IMR-90 (cell line): ENCODE measurements around the gene FNDC3B. TPM values are rescaled to one million over a fixed set of nuclear protein-coding genes. Genes with fewer than 3 reads are reported as not detected.

ENCODE experiments used
- ATAC-seq: fragments of 200-7000 bp; cut with Tn5 transposase; 2 replicates; pipeline ENCODE4 v1.9.1; 2020; ENCODE audit warnings: low read depth, mild to moderate bottlenecking, moderate library complexity
- BruUV-seq: library from RNA; stranded (reverse); fragments of 400-500 nt; replicated peaks from 2 replicates; lab custom pipeline; 2021; lab: Mats Ljungman, UMichigan
- CTCF ChIA-PET: fragments of 300-600 bp; formaldehyde crosslinking; extraction: SDS; loops from one replicate; lab custom pipeline; 2021; ENCODE audit warnings: antibody characterized with exemption; lab: Yijun Ruan, JAX
- POLR2A ChIA-PET: fragments of 300-600 bp; sonication (Branson Sonifier 250); formaldehyde crosslinking; loops from one replicate; lab custom pipeline; 2022; ENCODE audit warnings: antibody characterized with exemption; ENCODE audit not compliant: unreplicated experiment; lab: Charles Lee
- DNase-seq: peaks from one replicate; pipeline ENCODE4 v3.0.0; 2013
- H2AFZ ChIP-seq: replicated peaks from 2 replicates; pipeline ENCODE3; 2013; ENCODE audit warnings: low read length, mild to moderate bottlenecking; ENCODE audit not compliant: poor library complexity
- H2AK5ac ChIP-seq: 2 replicates; pipeline ENCODE4 v1.6.1; 2013; ENCODE audit warnings: low read depth, low read length, inconsistent platforms
- H2AK9ac ChIP-seq: replicated peaks from 2 replicates; pipeline ENCODE3; 2013; ENCODE audit warnings: mild to moderate bottlenecking, low read depth, low read length, moderate library complexity; ENCODE audit not compliant: poor library complexity
- H2BK120ac ChIP-seq: 2 replicates; pipeline ENCODE4 v1.6.1; 2013; ENCODE audit warnings: low read depth, low read length, inconsistent platforms
- H2BK15ac ChIP-seq: 3 replicates; pipeline ENCODE4 v1.6.1; 2013; ENCODE audit warnings: low read depth, low read length, inconsistent platforms
- H2BK20ac ChIP-seq: 2 replicates; pipeline ENCODE4 v1.6.1; 2013; ENCODE audit warnings: low read depth, mild to moderate bottlenecking, inconsistent platforms, low read length, moderate library complexity
- H2BK5ac ChIP-seq: 2 replicates; pipeline ENCODE4 v1.6.1; 2013; ENCODE audit warnings: mild to moderate bottlenecking, low read depth, low read length, inconsistent platforms; ENCODE audit not compliant: poor library complexity, severe bottlenecking
- H3K14ac ChIP-seq: replicated peaks from 2 replicates; pipeline ENCODE4 v1.6.1; 2013; ENCODE audit warnings: low read depth, low read length, inconsistent platforms
- H3K18ac ChIP-seq: 2 replicates; pipeline ENCODE4 v1.6.1; 2013; ENCODE audit warnings: low read depth, low read length, control low read depth
- H3K23ac ChIP-seq: 2 replicates; pipeline ENCODE4 v1.6.1; 2013; ENCODE audit warnings: low read depth, low read length, inconsistent platforms
- H3K27ac ChIP-seq: 2 replicates; pipeline ENCODE4 v1.5.1; 2013; ENCODE audit warnings: mild to moderate bottlenecking, control low read depth, low read length; ENCODE audit not compliant: insufficient read depth
- H3K27me3 ChIP-seq: 2 replicates; pipeline ENCODE4 v1.6.1; 2013; ENCODE audit warnings: low read length; ENCODE audit not compliant: control insufficient read depth, insufficient read depth
- H3K36me3 ChIP-seq: 2 replicates; pipeline ENCODE4 v1.6.1; 2013; ENCODE audit warnings: low read length, mixed read lengths; ENCODE audit not compliant: control insufficient read depth, insufficient read depth
- H3K4ac ChIP-seq: 2 replicates; pipeline ENCODE4 v1.6.1; 2013; ENCODE audit warnings: low read depth, low read length, inconsistent platforms
- H3K4me1 ChIP-seq: 2 replicates; pipeline ENCODE4 v1.6.1; 2013; ENCODE audit warnings: low read length, mixed read lengths; ENCODE audit not compliant: control insufficient read depth, insufficient read depth
- H3K4me2 ChIP-seq: 2 replicates; pipeline ENCODE4 v1.6.1; 2013; ENCODE audit warnings: low read depth, mild to moderate bottlenecking, control low read depth, low read length, moderate library complexity
- H3K4me3 ChIP-seq: 2 replicates; pipeline ENCODE4 v1.5.1; 2013; ENCODE audit warnings: low read depth, mild to moderate bottlenecking, control low read depth, low read length, moderate library complexity; ENCODE audit not compliant: insufficient read depth
- H3K56ac ChIP-seq: 2 replicates; pipeline ENCODE4 v1.6.1; 2013; ENCODE audit warnings: low read length, inconsistent platforms; ENCODE audit not compliant: insufficient read depth; ENCODE audit errors: extremely low read depth
- H3K79me1 ChIP-seq, 2 experiments: 2 replicates each; pipeline ENCODE4 v1.6.1; 2013; ENCODE audit warnings: low read length in 2 of 2, inconsistent platforms in 1 of 2, low read depth in 1 of 2
- H3K9ac ChIP-seq: 2 replicates; pipeline ENCODE4 v1.6.1; 2013; ENCODE audit warnings: low read depth, low read length, control low read depth
- H3K9me1 ChIP-seq: 2 replicates; pipeline ENCODE4 v1.6.1; 2013; ENCODE audit warnings: low read length, inconsistent platforms; ENCODE audit not compliant: insufficient read depth
- H3K9me3 ChIP-seq: 2 replicates; pipeline ENCODE4 v1.6.1; 2013; ENCODE audit warnings: low read length; ENCODE audit not compliant: control insufficient read depth, insufficient read depth
- H4K20me1 ChIP-seq: 2 replicates; pipeline ENCODE4 v1.6.1; 2013; ENCODE audit warnings: low read length, inconsistent platforms; ENCODE audit not compliant: insufficient read depth
- H4K5ac ChIP-seq: 2 replicates; pipeline ENCODE4 v1.6.1; 2013; ENCODE audit warnings: mild to moderate bottlenecking, low read depth, low read length, control low read depth
- H4K8ac ChIP-seq, 2 experiments: 2 replicates each; pipeline ENCODE4 v1.6.1; 2013; ENCODE audit warnings: low read depth in 2 of 2, low read length in 2 of 2, control low read depth in 1 of 2, inconsistent platforms in 1 of 2
- H4K91ac ChIP-seq: 2 replicates; pipeline ENCODE4 v1.6.1; 2013; ENCODE audit warnings: low read depth, low read length, inconsistent platforms; ENCODE audit not compliant: insufficient read depth
- FOS ChIP-seq: fragments of 150-350 bp; IDR thresholded peaks from 2 replicates; pipeline ENCODE4 v1.6.1; 2016; ENCODE audit warnings: low read depth, low read length
- MXI1 ChIP-seq: IDR thresholded peaks from 2 replicates; pipeline ENCODE4 v1.6.1; 2012; ENCODE audit warnings: low read depth, mild to moderate bottlenecking, low read length, moderate library complexity, borderline replicate concordance
- WGBS, 2 experiments: methylation state at CpG; one replicate each; pipeline versions ENCODE4 v1.1.5 to v1.1.7; 2013; ENCODE audit warnings: missing lambda C conversion rate in 2 of 2; ENCODE audit not compliant: insufficient read length in 1 of 2; ENCODE audit errors: extremely low coverage in 2 of 2; 5-methylcytosine and 5-hydroxymethylcytosine counted together
- dilution Hi-C: fragments of 300-500 bp; cut with HindIII; formaldehyde crosslinking; loops from one replicate; pipeline ENCODE4 v1.14.3; 2018; ENCODE audit warnings: low sequenced_read_pairs; ENCODE audit not compliant: unreplicated experiment
- in situ Hi-C: fragments of 300-500 bp; cut with MboI; formaldehyde crosslinking; loops from 3 replicates; pipeline ENCODE4 v1.14.3; 2019; ENCODE audit warnings: low sequenced_read_pairs, inconsistent platforms, mixed read lengths
- intact Hi-C: fragments of 100-400 bp; cut with micrococcal nuclease; formaldehyde crosslinking; loops from 2 replicates; pipeline ENCODE4 v1.10.0; 2022
- polyA plus RNA-seq, 3 experiments: library from polyadenylated mRNA; depleted of rRNA; stranded (reverse); fragments of >200 nt; gene quantifications; 2 replicates each; pipeline ENCODE4 v1.2.3, GENCODE V29; 2012; ENCODE audit warnings: low replicate concordance in 1 of 3
- total RNA-seq: library from RNA; depleted of rRNA; stranded (reverse); fragments of >200 nt; gene quantifications from 2 replicates; pipeline ENCODE4 v1.2.3, GENCODE V29; 2012

FNDC3B gene
- total and polyA plus RNA-seq, 2 of the 4 experiments (the other 2 are of a cell fraction), result 23.9 to 150 TPM

- peaks cover 28% of the 10 kb centered on the region for H3K9me1 ChIP-seq
- no peak overlapping the region for H2AFZ ChIP-seq
- TF ChIP-seq FOS, result peak; percentile 36; the same call in 1 of the 2 replicates
- no peak for TF ChIP-seq MXI1
- H3K27me3 ChIP-seq, result no peaks in the 10 kb centered on the region
- H3K4me3 ChIP-seq, result no peak overlapping the region
- intact Hi-C loops (no loop called here), dilution Hi-C loops (no loop called here), in situ Hi-C loops (no loop called here)
- H3K56ac ChIP-seq, result no peak overlapping the region
- no peak overlapping the region for H2BK20ac ChIP-seq
- H3K4me1 ChIP-seq, result peaks cover 13% of the 10 kb centered on the region
- peaks cover 10 to 63% of the 10 kb centered on the region in 2 experiments; a peak in 3 of 4 replicates for H3K79me1 ChIP-seq
- ChIA-PET CTCF (interaction anchor here (0.9 kb wide), 1 partner anchor 666 kb away, joined by 3 read pairs; no protein-coding TSS in a partner anchor), POLR2A (no interaction called here)
- no peak overlapping the region for H3K4ac ChIP-seq
- 72% methylated on average over 3 of the region's 5 CpGs; no CpG with 5 or more reads in 1 of the 2 experiments for WGBS, 2 experiments
- H3K23ac ChIP-seq, result no peak overlapping the region
- no peak overlapping the region for H2BK120ac ChIP-seq
- H4K8ac ChIP-seq, result 0 out of 4 replicates have a peak overlapping the region, but pooled peaks of 1 of the 2 experiments have one; percentile 5
- no peak overlapping the region for H3K18ac ChIP-seq
- peak overlapping the region; percentile 60 for H2AK9ac ChIP-seq
- BruUV-seq, result no TSS peak
- peak overlapping the region; percentile 53 for H2BK5ac ChIP-seq
- H3K14ac ChIP-seq, result peak overlapping the region; percentile 57; the same call in 1 of the 2 replicates
- H4K91ac ChIP-seq, result no peak overlapping the region
- peaks cover 31% of the 10 kb centered on the region for H3K36me3 ChIP-seq
- no peak overlapping the region for H4K5ac ChIP-seq
- H4K20me1 ChIP-seq, result peaks cover 19% of the 10 kb centered on the region; the same call in 1 of the 2 replicates
- H3K9ac ChIP-seq, result no peak overlapping the region
- H2AK5ac ChIP-seq, result no peak overlapping the region
- ATAC-seq (peak; percentile 74), DNase-seq (peak; percentile 70)
- H3K4me2 ChIP-seq, result no peak overlapping the region
- no peak overlapping the region for H3K27ac ChIP-seq
- H3K9me3 ChIP-seq, result no peaks in the 10 kb centered on the region
- no peak overlapping the region for H2BK15ac ChIP-seq
These were observed 267.8 kb downstream of the FNDC3B start for GRCh38 chr3:172307141-172307560.
